HepG2 (cell line): ENCODE data around the gene RGS10. TPM values are rescaled to one million over a fixed set of nuclear protein-coding genes. Genes with fewer than 3 reads are reported as not detected.

Experiments
- ATAC-seq: fragments of 200-7000 bp; cut with Tn5 transposase; 3 replicates; pipeline ENCODE4 v1.9.1; 2020; ENCODE audit warnings: mild to moderate bottlenecking, moderate library complexity
- BruUV-seq: library from RNA; stranded (reverse); fragments of 400-500 nt; replicated peaks from 2 replicates; lab custom pipeline; 2021; lab: Mats Ljungman, UMichigan
- CTCF ChIA-PET: fragments of 300-600 bp; formaldehyde crosslinking; extraction: SDS; loops from one replicate; lab custom pipeline; 2021; ENCODE audit warnings: low total read pairs, inconsistent platforms, low intra/inter-chr PET ratio; lab: Yijun Ruan, JAX
- POLR2A ChIA-PET: fragments of 350-600 bp; sonication (Branson Sonifier 250); formaldehyde crosslinking; loops from one replicate; lab custom pipeline; 2020; ENCODE audit warnings: antibody characterized with exemption, inconsistent platforms; lab: Yijun Ruan, JAX
- DNase-seq: peaks from one replicate; pipeline ENCODE4 v3.0.0-alpha.2; 2015; ENCODE audit warnings: low spot score
- FAIRE-seq: peaks from 3 replicates; lab custom pipeline; 2011; peaks lifted over from hg19 to GRCh38; lab: Jason Lieb, UNC
- H2AFZ ChIP-seq: one replicate; pipeline ENCODE4 v1.6.1; 2011; ENCODE audit warnings: low read length, inconsistent platforms
- H3K27ac ChIP-seq: fragments of 300-600 bp; 3 replicates; pipeline ENCODE4 v1.8.0; 2011; ENCODE audit warnings: mixed run types, mild to moderate bottlenecking, mixed read lengths, low read length, inconsistent platforms; ENCODE audit not compliant: insufficient read depth; ENCODE audit errors: extremely low read length
- H3K27me3 ChIP-seq, 2 experiments: fragments of 200-600 bp in 1 of 2; 2 replicates in 1 of 2; 3 replicates in 1 of 2; pipeline versions ENCODE4 v1.6.0 to v1.8.0; 2011; ENCODE audit warnings: low read length in 2 of 2, mild to moderate bottlenecking in 2 of 2, moderate library complexity in 2 of 2, inconsistent platforms in 1 of 2; ENCODE audit not compliant: insufficient read depth in 2 of 2, control insufficient read depth in 1 of 2
- H3K36me3 ChIP-seq, 2 experiments: fragments of 200-600 bp in 1 of 2; replicated peaks in 1 of 2; 2 replicates in 1 of 2; 3 replicates in 1 of 2; pipeline versions ENCODE4 v1.5.1 to v1.8.0; 2011; ENCODE audit warnings: low read length in 2 of 2, inconsistent platforms in 1 of 2; ENCODE audit not compliant: insufficient read depth in 2 of 2, control insufficient read depth in 1 of 2
- H3K4me1 ChIP-seq: 2 replicates; pipeline ENCODE4 v1.5.1; 2012; ENCODE audit warnings: low read length, inconsistent platforms; ENCODE audit not compliant: insufficient read depth
- H3K4me2 ChIP-seq: 2 replicates; pipeline ENCODE4 v1.6.0; 2011; ENCODE audit warnings: low read depth, low read length, inconsistent platforms
- H3K4me3 ChIP-seq, 3 experiments: fragments of 200-600 bp in 1 of 3; sonication (generic), shearing (Covaris generic) in 1 of 3; replicated peaks in 1 of 3; 2 replicates each; pipeline ENCODE4 v1.5.1; 2011 to 2016; ENCODE audit warnings: low read length in 3 of 3, inconsistent platforms in 2 of 3, low read depth in 2 of 3, mild to moderate bottlenecking in 2 of 3, control low read depth in 1 of 3, mixed read lengths in 1 of 3; ENCODE audit not compliant: insufficient read depth in 1 of 3
- H3K79me2 ChIP-seq: one replicate; pipeline ENCODE4 v1.6.1; 2011; ENCODE audit warnings: low read length, inconsistent platforms; ENCODE audit not compliant: insufficient read depth
- H3K9ac ChIP-seq: 2 replicates; pipeline ENCODE4 v1.6.0; 2011; ENCODE audit warnings: mild to moderate bottlenecking, low read depth, low read length, inconsistent platforms; ENCODE audit not compliant: insufficient read depth
- H3K9me3 ChIP-seq: 2 replicates; pipeline ENCODE4 v1.5.1; 2012; ENCODE audit warnings: mild to moderate bottlenecking, low read length
- H4K20me1 ChIP-seq: 2 replicates; pipeline ENCODE4 v1.6.0; 2011; ENCODE audit warnings: inconsistent platforms, mild to moderate bottlenecking, low read length, moderate library complexity; ENCODE audit not compliant: insufficient read depth
- ATM ChIP-seq: fragments of 450-650 bp; IDR thresholded peaks from 2 replicates; pipeline ENCODE4 v1.7.1; 2017; ENCODE audit warnings: mild to moderate bottlenecking, borderline replicate concordance
- BRF2 ChIP-seq: sonication (generic); formaldehyde crosslinking; IDR thresholded peaks from 2 replicates; pipeline ENCODE4 v1.8.1; 2022; ENCODE audit warnings: mild to moderate bottlenecking, missing genetic modification reagents
- CHCHD3 ChIP-seq: sonication (generic); formaldehyde crosslinking; IDR thresholded peaks from 2 replicates; pipeline ENCODE4 v1.8.0; 2022; ENCODE audit warnings: mild to moderate bottlenecking, missing genetic modification reagents, moderate library complexity
- ELF3 ChIP-seq: IDR thresholded peaks from 2 replicates; pipeline ENCODE4 v1.6.1; 2016; ENCODE audit warnings: missing genetic modification reagents, missing compliant biosample characterization
- ETV5 ChIP-seq: IDR thresholded peaks from 2 replicates; pipeline ENCODE4 v1.6.1; 2018; ENCODE audit warnings: missing biosample characterization, missing genetic modification reagents, inconsistent platforms, borderline replicate concordance
- GABPB1 ChIP-seq: IDR thresholded peaks from 2 replicates; pipeline ENCODE4 v1.6.1; 2016; ENCODE audit warnings: mild to moderate bottlenecking, missing genetic modification reagents, moderate library complexity, missing compliant biosample characterization
- MED1 ChIP-seq: sonication (generic); formaldehyde crosslinking; IDR thresholded peaks from 2 replicates; pipeline ENCODE4 v1.4.0; 2020; ENCODE audit warnings: missing genetic modification reagents
- SNAPC2 ChIP-seq: sonication (generic); formaldehyde crosslinking; IDR thresholded peaks from 2 replicates; pipeline ENCODE4 v1.8.1; 2022; ENCODE audit warnings: mild to moderate bottlenecking, missing genetic modification reagents
- TP53 ChIP-seq: sonication (generic); formaldehyde crosslinking; conservative IDR thresholded peaks from 2 replicates; pipeline ENCODE4 v1.4.0; 2020; ENCODE audit warnings: missing genetic modification reagents
- ZNF329 ChIP-seq: sonication (generic); formaldehyde crosslinking; IDR thresholded peaks from 2 replicates; pipeline ENCODE4 v1.9.0; 2021; ENCODE audit warnings: low read depth, mild to moderate bottlenecking, missing genetic modification reagents
- ZNF460 ChIP-seq: sonication (generic); formaldehyde crosslinking; IDR thresholded peaks from 2 replicates; pipeline ENCODE4 v1.5.1; 2020; ENCODE audit warnings: missing genetic modification reagents, mild to moderate bottlenecking, borderline replicate concordance
- ZNF512 ChIP-seq: sonication (generic); formaldehyde crosslinking; IDR thresholded peaks from 2 replicates; pipeline ENCODE4 v1.4.0; 2020; ENCODE audit warnings: mild to moderate bottlenecking, missing genetic modification reagents
- ZNF746 ChIP-seq: sonication (generic); formaldehyde crosslinking; IDR thresholded peaks from 2 replicates; pipeline ENCODE4 v1.8.0; 2022; ENCODE audit warnings: mild to moderate bottlenecking, missing genetic modification reagents
- ZNF768 ChIP-seq: sonication (generic); formaldehyde crosslinking; IDR thresholded peaks from 2 replicates; pipeline ENCODE4 v1.4.0; 2020; ENCODE audit warnings: missing genetic modification reagents
- ZNF777 ChIP-seq: sonication (generic); formaldehyde crosslinking; IDR thresholded peaks from 2 replicates; pipeline ENCODE4 v1.4.0; 2020; ENCODE audit warnings: missing genetic modification reagents
- WGBS: methylation state at CpG from one replicate; pipeline ENCODE4 v1.1.6; 2017; ENCODE audit warnings: low lambda C conversion rate; 5-methylcytosine and 5-hydroxymethylcytosine counted together
- in situ Hi-C: cut with HindIII; loops from 2 replicates; pipeline ENCODE4 v1.10.0; 2017; ENCODE audit warnings: low pct_unique_long_range_greater_than_20kb; ENCODE audit not compliant: extremely low pct_ligation_motif_present
- intact Hi-C: fragments of 100-400 bp; cut with micrococcal nuclease; formaldehyde crosslinking; loops from one replicate; pipeline ENCODE4 v1.10.0; 2022; ENCODE audit not compliant: unreplicated experiment
- polyA plus RNA-seq, 8 experiments: library from polyadenylated mRNA; depleted of rRNA in 3 of 8; stranded (reverse) in 7 of 8; unstranded in 1 of 8; fragments of >200 nt; fragmentation: Illumina TruSeq in 4 of 8; extraction: Trizol in 4 of 8; gene quantifications; 2 replicates each; pipeline versions ENCODE4 v1.2.1 to v1.2.3, GENCODE V29; 2011 to 2016; ENCODE audit warnings: low read depth in 4 of 8, missing spikeins in 1 of 8, mixed read lengths in 1 of 8; ENCODE audit not compliant: insufficient read depth in 1 of 8
- total RNA-seq, 5 experiments: library from RNA; depleted of rRNA; stranded (reverse); fragments of >200 nt; fragmentation: Illumina TruSeq; extraction: Trizol; gene quantifications; 2 replicates each; pipeline ENCODE4 v1.2.3, GENCODE V29; 2016; ENCODE audit warnings: low read depth in 1 of 5
- TF ChIP-seq, protein P1 (sequence below): sonication (generic); formaldehyde crosslinking; IDR thresholded peaks from 2 replicates; pipeline ENCODE4 v1.4.0; 2020; ENCODE audit warnings: missing genetic modification reagents
- TF ChIP-seq, protein P2 (sequence below): IDR thresholded peaks from 2 replicates; pipeline ENCODE4 v1.6.1; 2016; ENCODE audit warnings: mild to moderate bottlenecking, missing biosample characterization, missing genetic modification reagents

Gene RGS10
- total and polyA plus RNA-seq, 2 of the 13 experiments (the other 11 are each of a cell fraction or from before 2014, with no cell fraction given): 1.7 to 5.1 TPM

GRCh38 chr10:119469846-119470245 lies 72.7 kb downstream of the RGS10 start:
- 27% methylated on average over 7 of the region's 7 CpGs for WGBS
- intact Hi-C loops: no loop called here
- no peaks in the 10 kb centered on the region for H3K9me3 ChIP-seq
- CTCF ChIA-PET: no interaction called here
- TF ChIP-seq BRF2 (CRISPR knock-in tag) (no peak), ELF3 (CRISPR knock-in tag) (no peak), ZNF460 (CRISPR knock-in tag) (no peak), TP53 (CRISPR knock-in tag) (no peak), ATM (no peak), GABPB1 (CRISPR knock-in tag) (no peak), CHCHD3 (CRISPR knock-in tag) (no peak), ZNF768 (CRISPR knock-in tag) (no peak), MED1 (no peak), SNAPC2 (CRISPR knock-in tag) (no peak), ZNF746 (CRISPR knock-in tag) (no peak), ETV5 (CRISPR knock-in tag) (no peak), ZNF329 (CRISPR knock-in tag) (no peak), ZNF777 (CRISPR knock-in tag) (no peak), ZNF512 (no peak)
- TF ChIP-seq, protein P1, sequence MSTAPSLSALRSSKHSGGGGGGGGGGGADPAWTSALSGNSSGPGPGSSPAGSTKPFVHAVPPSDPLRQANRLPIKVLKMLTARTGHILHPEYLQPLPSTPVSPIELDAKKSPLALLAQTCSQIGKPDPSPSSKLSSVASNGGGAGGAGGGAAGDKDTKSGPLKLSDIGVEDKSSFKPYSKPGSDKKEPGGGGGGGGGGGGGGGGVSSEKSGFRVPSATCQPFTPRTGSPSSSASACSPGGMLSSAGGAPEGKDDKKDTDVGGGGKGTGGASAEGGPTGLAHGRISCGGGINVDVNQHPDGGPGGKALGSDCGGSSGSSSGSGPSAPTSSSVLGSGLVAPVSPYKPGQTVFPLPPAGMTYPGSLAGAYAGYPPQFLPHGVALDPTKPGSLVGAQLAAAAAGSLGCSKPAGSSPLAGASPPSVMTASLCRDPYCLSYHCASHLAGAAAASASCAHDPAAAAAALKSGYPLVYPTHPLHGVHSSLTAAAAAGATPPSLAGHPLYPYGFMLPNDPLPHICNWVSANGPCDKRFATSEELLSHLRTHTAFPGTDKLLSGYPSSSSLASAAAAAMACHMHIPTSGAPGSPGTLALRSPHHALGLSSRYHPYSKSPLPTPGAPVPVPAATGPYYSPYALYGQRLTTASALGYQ: no peak
- TF ChIP-seq, protein P2, sequence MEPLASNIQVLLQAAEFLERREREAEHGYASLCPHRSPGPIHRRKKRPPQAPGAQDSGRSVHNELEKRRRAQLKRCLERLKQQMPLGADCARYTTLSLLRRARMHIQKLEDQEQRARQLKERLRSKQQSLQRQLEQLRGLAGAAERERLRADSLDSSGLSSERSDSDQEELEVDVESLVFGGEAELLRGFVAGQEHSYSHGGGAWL (CRISPR knock-in tag): no peak
- TF ChIP-seq, all 625 proteins: peak for 0
- no TSS peak for BruUV-seq
- Histone ChIP-seq H3K4me1 (no peaks in the 10 kb centered on the region), H4K20me1 (no peaks in the 10 kb centered on the region), H3K36me3 (no peaks in the 10 kb centered on the region), H3K9ac (no peak overlapping the region), H3K27ac (no peak overlapping the region), H3K4me2 (no peak overlapping the region), H3K79me2 (no peaks in the 10 kb centered on the region), H3K4me3 (no peak overlapping the region), H3K27me3 (peaks cover 1 to 49% of the 10 kb centered on the region in 2 experiments; a peak in 4 of 5 replicates), H2AFZ (no peak overlapping the region)
- in situ Hi-C loops: no loop called here
- POLR2A ChIA-PET: no interaction called here
- FAIRE-seq (no peak), ATAC-seq (no peak), DNase-seq (no peak)
